ENCODE data around the gene FARSA.
"Not testable (repeated sequence)": the region's sequence is repeated elsewhere in the genome, so short reads cannot be mapped to it uniquely, and the experiment has no call there.

FARSA gene

GRCh38 chr19:12918253-12918652 is 15.3 kb downstream of the FARSA start:
- Histone ChIP-seq H3K4me3 (ENCODE audit: insufficient read depth, low read depth, low read length) (no peak overlapping the region), H3K4me1 (ENCODE audit: control insufficient read depth, insufficient read depth, low read length) (peaks cover 4% of the 10 kb centered on the region), H3K27ac (ENCODE audit: insufficient read depth, low read depth, low read length, poor library complexity, severe bottlenecking) (no peak overlapping the region), H3K9me3 (ENCODE audit: control insufficient read depth, low read length) (no peaks in the 10 kb centered on the region), H3K36me3 (ENCODE audit: control insufficient read depth, insufficient read depth, low read length) (peaks cover 11% of the 10 kb centered on the region), H3K27me3 (ENCODE audit: control insufficient read depth, insufficient read depth, low read length, poor library complexity, severe bottlenecking) (peaks cover 10% of the 10 kb centered on the region)
- WGBS, 2 experiments: 94 to 95% methylated on average over 14 of the region's 14 CpGs

- H3K27ac ChIP-seq (ENCODE audit: insufficient read depth, low read depth, low read length, poor library complexity, severe bottlenecking); H3K9me3 ChIP-seq (ENCODE audit: control insufficient read depth, low read length); H3K4me3 ChIP-seq (ENCODE audit: insufficient read depth, low read depth, low read length); H3K36me3 ChIP-seq (ENCODE audit: control insufficient read depth, insufficient read depth, low read length): not testable (repeated sequence)
- 83 to 89% methylated on average over 4 of the region's 4 CpGs for WGBS, 2 experiments
- Histone ChIP-seq H3K27me3 (ENCODE audit: control insufficient read depth, insufficient read depth, low read length, poor library complexity, severe bottlenecking) (peaks cover 10% of the 10 kb centered on the region), H3K4me1 (ENCODE audit: control insufficient read depth, insufficient read depth, low read length) (peaks cover 14% of the 10 kb centered on the region)
Observed at GRCh38 chr19:12915860-12916259, 17.7 kb downstream of the FARSA start.

- Histone ChIP-seq H3K27me3 (ENCODE audit: control insufficient read depth, insufficient read depth, low read length, poor library complexity, severe bottlenecking) (peaks cover 10% of the 10 kb centered on the region), H3K27ac (ENCODE audit: insufficient read depth, low read depth, low read length, poor library complexity, severe bottlenecking) (no peak overlapping the region), H3K4me3 (ENCODE audit: insufficient read depth, low read depth, low read length) (no peak overlapping the region), H3K4me1 (ENCODE audit: control insufficient read depth, insufficient read depth, low read length) (peaks cover 15% of the 10 kb centered on the region), H3K36me3 (ENCODE audit: control insufficient read depth, insufficient read depth, low read length) (no peaks in the 10 kb centered on the region), H3K9me3 (ENCODE audit: control insufficient read depth, low read length) (no peaks in the 10 kb centered on the region)
- 92 to 95% methylated on average over 12 of the region's 12 CpGs for WGBS, 2 experiments
Observed at GRCh38 chr19:12913851-12914690, 19.4 kb downstream of the FARSA start.

GRCh38 chr19:12913011-12913561 is 20.4 kb downstream of the FARSA start:
- H3K9me3 ChIP-seq (ENCODE audit: control insufficient read depth, low read length): no peaks in the 10 kb centered on the region

GRCh38 chr19:12912571-12912970 is 20.9 kb downstream of the FARSA start:
- no peaks in the 10 kb centered on the region for H3K9me3 ChIP-seq (ENCODE audit: control insufficient read depth, low read length)
- H3K4me1 ChIP-seq (ENCODE audit: control insufficient read depth, insufficient read depth, low read length): peaks cover 18% of the 10 kb centered on the region
- H3K27ac ChIP-seq (ENCODE audit: insufficient read depth, low read depth, low read length, poor library complexity, severe bottlenecking): peak overlapping the region; percentile 30
- WGBS, 2 experiments: 72 to 76% methylated on average over 4 of the region's 4 CpGs
- H3K4me3 ChIP-seq (ENCODE audit: insufficient read depth, low read depth, low read length): no peak overlapping the region
- H3K36me3 ChIP-seq (ENCODE audit: control insufficient read depth, insufficient read depth, low read length): no peaks in the 10 kb centered on the region
- no peaks in the 10 kb centered on the region for H3K27me3 ChIP-seq (ENCODE audit: control insufficient read depth, insufficient read depth, low read length, poor library complexity, severe bottlenecking)

More at GRCh38 chr19:12913011-12913561, 20.4 kb downstream of the FARSA start:
- H3K36me3 ChIP-seq (ENCODE audit: control insufficient read depth, insufficient read depth, low read length): no peaks in the 10 kb centered on the region
- no peak overlapping the region for H3K4me3 ChIP-seq (ENCODE audit: insufficient read depth, low read depth, low read length)
- H3K27me3 ChIP-seq (ENCODE audit: control insufficient read depth, insufficient read depth, low read length, poor library complexity, severe bottlenecking): peaks cover 1% of the 10 kb centered on the region
- H3K27ac ChIP-seq (ENCODE audit: insufficient read depth, low read depth, low read length, poor library complexity, severe bottlenecking): peak overlapping the region; percentile 30
- peaks cover 18% of the 10 kb centered on the region for H3K4me1 ChIP-seq (ENCODE audit: control insufficient read depth, insufficient read depth, low read length)
- 57 to 61% methylated on average over 22 of the region's 22 CpGs for WGBS, 2 experiments

GRCh38 chr19:12907166-12907565 is 26.3 kb downstream of the FARSA start:
- Histone ChIP-seq H3K27ac (ENCODE audit: insufficient read depth, low read depth, low read length, poor library complexity, severe bottlenecking) (no peak overlapping the region), H3K4me3 (ENCODE audit: insufficient read depth, low read depth, low read length) (no peak overlapping the region), H3K36me3 (ENCODE audit: control insufficient read depth, insufficient read depth, low read length) (no peaks in the 10 kb centered on the region), H3K4me1 (ENCODE audit: control insufficient read depth, insufficient read depth, low read length) (peaks cover 4% of the 10 kb centered on the region), H3K27me3 (ENCODE audit: control insufficient read depth, insufficient read depth, low read length, poor library complexity, severe bottlenecking) (no peaks in the 10 kb centered on the region), H3K9me3 (ENCODE audit: control insufficient read depth, low read length) (no peaks in the 10 kb centered on the region)
- WGBS, 2 experiments: 89 to 95% methylated on average over 9 of the region's 9 CpGs

GRCh38 chr19:12899891-12900518 is 33.5 kb downstream of the FARSA start:
- WGBS, 2 experiments: 93 to 95% methylated on average over 10 of the region's 10 CpGs
- Histone ChIP-seq H3K27me3 (ENCODE audit: control insufficient read depth, insufficient read depth, low read length, poor library complexity, severe bottlenecking) (no peaks in the 10 kb centered on the region), H3K27ac (ENCODE audit: insufficient read depth, low read depth, low read length, poor library complexity, severe bottlenecking) (no peak overlapping the region), H3K4me3 (ENCODE audit: insufficient read depth, low read depth, low read length) (no peak overlapping the region), H3K36me3 (ENCODE audit: control insufficient read depth, insufficient read depth, low read length) (peaks cover 6% of the 10 kb centered on the region), H3K9me3 (ENCODE audit: control insufficient read depth, low read length) (no peaks in the 10 kb centered on the region), H3K4me1 (ENCODE audit: control insufficient read depth, insufficient read depth, low read length) (no peaks in the 10 kb centered on the region)

GRCh38 chr19:12896460-12896859 is 37.1 kb downstream of the FARSA start:
- WGBS, 2 experiments: 94 to 96% methylated on average over 17 of the region's 17 CpGs
- Histone ChIP-seq H3K27ac (ENCODE audit: insufficient read depth, low read depth, low read length, poor library complexity, severe bottlenecking) (no peak overlapping the region), H3K9me3 (ENCODE audit: control insufficient read depth, low read length) (no peaks in the 10 kb centered on the region), H3K27me3 (ENCODE audit: control insufficient read depth, insufficient read depth, low read length, poor library complexity, severe bottlenecking) (no peaks in the 10 kb centered on the region), H3K36me3 (ENCODE audit: control insufficient read depth, insufficient read depth, low read length) (peaks cover 6% of the 10 kb centered on the region), H3K4me3 (ENCODE audit: insufficient read depth, low read depth, low read length) (no peak overlapping the region), H3K4me1 (ENCODE audit: control insufficient read depth, insufficient read depth, low read length) (peaks cover 6% of the 10 kb centered on the region)

- peaks cover 6% of the 10 kb centered on the region for H3K36me3 ChIP-seq (ENCODE audit: control insufficient read depth, insufficient read depth, low read length)
- H3K27ac ChIP-seq (ENCODE audit: insufficient read depth, low read depth, low read length, poor library complexity, severe bottlenecking): no peak overlapping the region
- peaks cover 6% of the 10 kb centered on the region for H3K4me1 ChIP-seq (ENCODE audit: control insufficient read depth, insufficient read depth, low read length)
- H3K9me3 ChIP-seq (ENCODE audit: control insufficient read depth, low read length): no peaks in the 10 kb centered on the region
- WGBS, 2 experiments: 94 to 97% methylated on average over 5 of the region's 5 CpGs
- H3K4me3 ChIP-seq (ENCODE audit: insufficient read depth, low read depth, low read length): no peak overlapping the region
- peaks cover 3% of the 10 kb centered on the region for H3K27me3 ChIP-seq (ENCODE audit: control insufficient read depth, insufficient read depth, low read length, poor library complexity, severe bottlenecking)
Observed at GRCh38 chr19:12893582-12893981, 39.9 kb downstream of the FARSA start.

- H3K36me3 ChIP-seq (ENCODE audit: control insufficient read depth, insufficient read depth, low read length): no peaks in the 10 kb centered on the region
- H3K4me3 ChIP-seq (ENCODE audit: insufficient read depth, low read depth, low read length): peak overlapping the region; percentile 65
- H3K27me3 ChIP-seq (ENCODE audit: control insufficient read depth, insufficient read depth, low read length, poor library complexity, severe bottlenecking): peaks cover 23% of the 10 kb centered on the region
- peaks cover 6% of the 10 kb centered on the region for H3K4me1 ChIP-seq (ENCODE audit: control insufficient read depth, insufficient read depth, low read length)
- WGBS, 2 experiments: 10 to 11% methylated on average over 26 of the region's 26 CpGs
- no peak overlapping the region for H3K27ac ChIP-seq (ENCODE audit: insufficient read depth, low read depth, low read length, poor library complexity, severe bottlenecking)
- no peaks in the 10 kb centered on the region for H3K9me3 ChIP-seq (ENCODE audit: control insufficient read depth, low read length)
Observed at GRCh38 chr19:12891553-12892021, 41.9 kb downstream of the FARSA start.
